ENCODE data around the gene IL3. TPM values are rescaled to one million over a fixed set of nuclear protein-coding genes. Genes with fewer than 3 reads are reported as not detected.

Gene IL3
- total RNA-seq, 4 donors from 2014 or later, result not detected

DNA sequence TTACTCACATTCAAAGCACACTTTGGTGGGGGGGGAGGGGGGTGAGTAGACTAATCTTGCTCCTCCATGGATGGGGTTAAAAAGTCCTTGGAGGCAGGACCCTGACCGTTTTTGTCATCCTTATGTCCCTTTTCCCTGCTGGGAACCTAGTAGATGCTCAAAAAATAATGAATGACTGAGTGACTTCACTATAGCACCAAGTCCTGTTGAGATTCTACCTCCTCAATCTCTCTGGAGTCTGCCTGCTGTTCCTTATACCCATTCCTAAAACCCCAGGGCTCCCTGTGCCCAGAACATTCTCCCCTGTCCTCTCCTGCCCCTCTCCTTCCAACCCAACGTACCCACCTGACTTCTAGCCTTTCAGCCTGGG, 10.9 kb downstream of the IL3 start:
- no peaks in the 10 kb centered on the region for H3K27me3 ChIP-seq
- TF ChIP-seq POLR2A (IDR thresholded peaks at IDR 0.05; ENCODE audit: low read depth) (no peak), POLR2AphosphoS5 (IDR thresholded peaks at IDR 0.05) (no peak), CTCF (IDR thresholded peaks at IDR 0.05) (no peak)
- H3K4me1 ChIP-seq, result no peaks in the 10 kb centered on the region
- H3K27ac ChIP-seq (replicated peaks in 1 of 4), result no peak overlapping the region
- 88% methylated on average over 2 of the region's 2 CpGs for WGBS
- no peaks in the 10 kb centered on the region for H3K36me3 ChIP-seq
- intact Hi-C loops (cut with DNase I), result no loop called here
- DNase-seq (ENCODE audit: extremely low spot score), result no peak
- H3K9me3 ChIP-seq, result no peaks in the 10 kb centered on the region
- no peak overlapping the region for H3K4me3 ChIP-seq

GRCh38 chr5:132072070-132072469, 11.6 kb downstream of the IL3 start:
- WGBS, result 93% methylated on average over 4 of the region's 4 CpGs
- H3K27me3 ChIP-seq, result no peaks in the 10 kb centered on the region
- TF ChIP-seq CTCF (IDR thresholded peaks at IDR 0.05), result no peak
- no peak for TF ChIP-seq POLR2AphosphoS5 (IDR thresholded peaks at IDR 0.05)
- TF ChIP-seq POLR2A (IDR thresholded peaks at IDR 0.05; ENCODE audit: low read depth), result no peak
- no peak for TF ChIP-seq EP300 (IDR thresholded peaks at IDR 0.05)
- no peaks in the 10 kb centered on the region for H3K36me3 ChIP-seq
- no peak overlapping the region for H3K4me3 ChIP-seq
- no peak for DNase-seq (ENCODE audit: extremely low spot score)
- H3K9me3 ChIP-seq, result no peaks in the 10 kb centered on the region
- H3K4me1 ChIP-seq, result no peaks in the 10 kb centered on the region
- intact Hi-C loops (cut with DNase I), result no loop called here
- no peak overlapping the region for H3K27ac ChIP-seq (replicated peaks in 1 of 4)

DNA sequence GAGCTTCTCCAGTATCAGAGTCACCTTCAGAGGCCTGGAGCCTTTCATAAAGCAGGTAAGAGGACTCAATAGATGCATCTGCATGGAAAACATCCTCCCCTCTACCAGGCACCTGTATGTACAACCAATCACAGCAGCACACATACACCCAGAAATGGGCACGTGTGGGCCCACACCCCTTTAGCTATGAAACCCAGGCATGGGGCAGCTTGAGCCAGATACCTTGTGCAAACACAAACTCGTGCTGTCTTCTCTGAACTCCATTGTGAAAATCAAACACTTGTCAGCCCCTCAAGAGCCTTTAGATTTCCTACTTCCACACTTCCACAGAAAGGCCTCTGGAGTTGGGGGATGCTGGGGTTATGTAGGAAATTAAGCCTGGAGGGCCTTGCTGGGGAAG, 12.1 kb downstream of the IL3 start:
- H3K36me3 ChIP-seq, result no peaks in the 10 kb centered on the region
- no peak for DNase-seq (ENCODE audit: extremely low spot score)

DNA sequence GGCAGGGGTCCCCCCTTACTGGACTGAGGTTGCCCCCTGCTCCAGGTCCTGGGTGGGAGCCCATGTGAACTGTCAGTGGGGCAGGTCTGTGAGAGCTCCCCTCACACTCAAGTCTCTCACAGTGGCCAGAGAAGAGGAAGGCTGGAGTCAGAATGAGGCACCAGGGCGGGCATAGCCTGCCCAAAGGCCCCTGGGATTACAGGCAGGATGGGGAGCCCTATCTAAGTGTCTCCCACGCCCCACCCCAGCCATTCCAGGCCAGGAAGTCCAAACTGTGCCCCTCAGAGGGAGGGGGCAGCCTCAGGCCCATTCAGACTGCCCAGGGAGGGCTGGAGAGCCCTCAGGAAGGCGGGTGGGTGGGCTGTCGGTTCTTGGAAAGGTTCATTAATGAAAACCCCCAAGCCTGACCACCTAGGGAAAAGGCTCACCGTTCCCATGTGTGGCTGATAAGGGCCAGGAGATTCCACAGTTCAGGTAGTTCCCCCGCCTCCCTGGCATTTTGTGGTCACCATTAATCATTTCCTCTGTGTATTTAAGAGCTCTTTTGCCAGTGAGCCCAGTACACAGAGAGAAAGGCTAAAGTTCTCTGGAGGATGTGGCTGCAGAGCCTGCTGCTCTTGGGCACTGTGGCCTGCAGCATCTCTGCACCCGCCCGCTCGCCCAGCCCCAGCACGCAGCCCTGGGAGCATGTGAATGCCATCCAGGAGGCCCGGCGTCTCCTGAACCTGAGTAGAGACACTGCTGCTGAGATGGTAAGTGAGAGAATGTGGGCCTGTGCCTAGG, 13.0 kb downstream of the IL3 start, which contains the start of gene CSF2:
Gene CSF2, plus strand, starts transcription at position 559 of the 783 bp plus-strand sequence. Its CDS starts 35 bp downstream, at position 594.
- Histone ChIP-seq H3K4me3 (no peak within 1 kb of the TSS), H3K4me1 (no peaks in the 10 kb centered on the region), H3K36me3 (no peaks in the 10 kb centered on the region), H3K9me3 (no peaks in the 10 kb centered on the region), H3K27me3 (no peaks in the 10 kb centered on the region), H3K27ac (replicated peaks in 1 of 4) (no peak within 1 kb of the TSS)
- TF ChIP-seq POLR2A (IDR thresholded peaks at IDR 0.05; ENCODE audit: low read depth), result no peak
- TF ChIP-seq EP300 (IDR thresholded peaks at IDR 0.05), result no peak
- no peak for TF ChIP-seq CTCF (IDR thresholded peaks at IDR 0.05)
- no peak for TF ChIP-seq POLR2AphosphoS5 (IDR thresholded peaks at IDR 0.05)
- no peak for DNase-seq (ENCODE audit: extremely low spot score)
- intact Hi-C loops (cut with DNase I), result no loop called here
- WGBS, result 64% methylated on average over 5 of the region's 12 CpGs

More for the DNA sequence above, 12.1 kb downstream of the IL3 start:
- Histone ChIP-seq H3K4me1 (no peaks in the 10 kb centered on the region), H3K27me3 (no peaks in the 10 kb centered on the region), H3K27ac (replicated peaks in 1 of 4) (no peak overlapping the region), H3K9me3 (no peaks in the 10 kb centered on the region), H3K4me3 (no peak overlapping the region)
- WGBS, result 79% methylated on average over 2 of the region's 2 CpGs
- no peak for TF ChIP-seq POLR2AphosphoS5 (IDR thresholded peaks at IDR 0.05)
- TF ChIP-seq POLR2A (IDR thresholded peaks at IDR 0.05; ENCODE audit: low read depth), result no peak
- TF ChIP-seq CTCF (IDR thresholded peaks at IDR 0.05), result no peak
- no peak for TF ChIP-seq EP300 (IDR thresholded peaks at IDR 0.05)
- intact Hi-C loops (cut with DNase I), result no loop called here
